Measurements from ENCODE around the gene FRAT2. TPM values are rescaled to one million over a fixed set of nuclear protein-coding genes. Genes with fewer than 3 reads are reported as not detected.

Gene FRAT2
- total and polyA plus RNA-seq, 2 donors (not counting 3 experiments of a cell fraction or from before 2014, with no cell fraction given), result 6.6 to 11.3 TPM

- no peaks in the 10 kb centered on the region for H3K9me1 ChIP-seq (replicated peaks; ENCODE audit: control insufficient read depth, extremely low read depth, insufficient read depth, low read length)
- no peak overlapping the region for H3K4me3 ChIP-seq (replicated peaks in 1 of 3; ENCODE audit: insufficient read depth in 1 of 3, low read depth in 1 of 3, low read length in 3 of 3)
- peaks cover 0 to 14% of the 10 kb centered on the region in 2 experiments for H3K36me3 ChIP-seq (ENCODE audit: control insufficient read depth in 2 of 2, extremely low read depth in 1 of 2, insufficient read depth in 2 of 2, low read length in 2 of 2)
- H3K4me1 ChIP-seq (ENCODE audit: control insufficient read depth, extremely low read depth, insufficient read depth, low read length), result peaks cover 3% of the 10 kb centered on the region
- H3K4me2 ChIP-seq (ENCODE audit: insufficient read depth, low read length), result no peak overlapping the region
- FAIRE-seq, result no peak
- no peak overlapping the region for H3K27ac ChIP-seq (ENCODE audit: insufficient read depth, low read depth, low read length)
- TF ChIP-seq JUN (IDR thresholded peaks at IDR 0.05; ENCODE audit: borderline replicate concordance, insufficient read depth, insufficient read length, low read depth) (no peak), POLR2AphosphoS5 (IDR thresholded peaks at IDR 0.05; ENCODE audit: insufficient read depth, low read depth, low read length) (no peak), POLR2A (IDR thresholded peaks at IDR 0.05; ENCODE audit: low read depth, low read length) (no peak), EZH2 (IDR thresholded peaks at IDR 0.05; ENCODE audit: borderline replicate concordance, low read depth, low read length, severe bottlenecking) (no peak), FOS (IDR thresholded peaks at IDR 0.05; ENCODE audit: borderline replicate concordance, insufficient read depth, low read length) (no peak), MYC (IDR thresholded peaks at IDR 0.05; ENCODE audit: low read depth, low read length) (no peak), GATA2 (IDR thresholded peaks at IDR 0.05; ENCODE audit: insufficient read depth, insufficient read length, low read depth, low read length) (no peak)
- TF ChIP-seq, protein P1, sequence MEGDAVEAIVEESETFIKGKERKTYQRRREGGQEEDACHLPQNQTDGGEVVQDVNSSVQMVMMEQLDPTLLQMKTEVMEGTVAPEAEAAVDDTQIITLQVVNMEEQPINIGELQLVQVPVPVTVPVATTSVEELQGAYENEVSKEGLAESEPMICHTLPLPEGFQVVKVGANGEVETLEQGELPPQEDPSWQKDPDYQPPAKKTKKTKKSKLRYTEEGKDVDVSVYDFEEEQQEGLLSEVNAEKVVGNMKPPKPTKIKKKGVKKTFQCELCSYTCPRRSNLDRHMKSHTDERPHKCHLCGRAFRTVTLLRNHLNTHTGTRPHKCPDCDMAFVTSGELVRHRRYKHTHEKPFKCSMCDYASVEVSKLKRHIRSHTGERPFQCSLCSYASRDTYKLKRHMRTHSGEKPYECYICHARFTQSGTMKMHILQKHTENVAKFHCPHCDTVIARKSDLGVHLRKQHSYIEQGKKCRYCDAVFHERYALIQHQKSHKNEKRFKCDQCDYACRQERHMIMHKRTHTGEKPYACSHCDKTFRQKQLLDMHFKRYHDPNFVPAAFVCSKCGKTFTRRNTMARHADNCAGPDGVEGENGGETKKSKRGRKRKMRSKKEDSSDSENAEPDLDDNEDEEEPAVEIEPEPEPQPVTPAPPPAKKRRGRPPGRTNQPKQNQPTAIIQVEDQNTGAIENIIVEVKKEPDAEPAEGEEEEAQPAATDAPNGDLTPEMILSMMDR (IDR thresholded peaks at IDR 0.05; ENCODE audit: extremely low read depth in 1 of 2, insufficient read depth in 1 of 2, low read depth in 1 of 2, low read length in 2 of 2), result no peak
- TF ChIP-seq, protein P2, sequence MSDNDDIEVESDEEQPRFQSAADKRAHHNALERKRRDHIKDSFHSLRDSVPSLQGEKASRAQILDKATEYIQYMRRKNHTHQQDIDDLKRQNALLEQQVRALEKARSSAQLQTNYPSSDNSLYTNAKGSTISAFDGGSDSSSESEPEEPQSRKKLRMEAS (IDR thresholded peaks at IDR 0.05; ENCODE audit: insufficient read depth, insufficient read length), result no peak
- BruUV-seq (replicated peaks), result no TSS peak
- no peak overlapping the region for H2AFZ ChIP-seq (ENCODE audit: low read depth, low read length)
- no peak overlapping the region for H3K9ac ChIP-seq (replicated peaks; ENCODE audit: extremely low read depth, insufficient read depth, low read length)
- H3K9me3 ChIP-seq (replicated peaks; ENCODE audit: control insufficient read depth, insufficient read depth, low read length), result no peaks in the 10 kb centered on the region
- no peaks in the 10 kb centered on the region for H4K20me1 ChIP-seq (replicated peaks; ENCODE audit: control insufficient read depth, extremely low read depth, insufficient read depth, low read length)
- intact Hi-C loops (cut with micrococcal nuclease), result no loop called here
- no peaks in the 10 kb centered on the region for H3K27me3 ChIP-seq (ENCODE audit: control insufficient read depth in 2 of 2, insufficient read depth in 2 of 2, low read length in 2 of 2)
- ChIA-PET CTCF (interaction anchor here (1.7 kb wide), 1 partner anchor 290 kb away, joined by 4 read pairs; no protein-coding TSS in a partner anchor), POLR2A (no interaction called here)
- dilution Hi-C loops (cut with MboI; ENCODE audit: extremely low pct_ligation_motif_present, low sequenced_read_pairs), result no loop called here
- no peaks in the 10 kb centered on the region for H3K79me2 ChIP-seq (ENCODE audit: control insufficient read depth, insufficient read depth, low read length)
- no peak for DNase-seq (ENCODE audit: low read depth, low spot score)
Measured at GRCh38 chr10:97363071-97363470, 28.5 kb upstream of the FRAT2 start.

All from endothelial cell of umbilical vein (primary cell).